GM18520 (cell line): Measurements from ENCODE around the gene MLIP.

Source experiments
- ATAC-seq: cut with Tn5 transposase; IDR thresholded peaks from one replicate; pipeline ENCODE4 v1.9.1; 2021; ENCODE audit not compliant: unreplicated experiment

Gene MLIP

DNA sequence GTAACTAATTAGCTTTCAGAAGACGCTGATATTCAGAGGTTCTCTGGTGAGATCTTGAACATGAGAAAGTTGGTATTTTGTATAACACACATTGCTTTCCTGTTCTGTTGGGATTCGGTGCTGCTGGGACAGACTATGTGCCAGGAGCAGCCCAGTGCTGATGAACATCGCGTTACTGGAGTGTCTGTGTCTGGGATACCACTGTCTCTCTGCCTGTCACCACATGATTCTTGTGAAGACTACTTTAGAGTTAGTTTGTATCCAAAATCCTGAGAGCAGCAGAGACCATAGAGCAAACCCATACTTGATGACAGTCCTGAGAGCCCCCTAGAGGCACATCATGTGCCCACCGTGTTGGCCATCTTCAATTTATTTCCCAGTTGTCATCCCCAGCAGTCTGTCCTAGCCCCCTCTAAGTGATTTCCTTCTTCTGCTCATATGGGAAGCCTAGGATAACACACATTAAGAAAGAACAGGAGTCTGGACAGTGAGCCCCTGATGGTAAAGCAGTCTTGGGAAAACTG lies 155.2 kb downstream of the MLIP start:
- ATAC-seq, result no peak

GRCh38 chr6:54267798-54268197 lies 156.6 kb downstream of the MLIP start:
- no peak for ATAC-seq

GRCh38 chr6:54273214-54273820 lies 162.1 kb downstream of the MLIP start:
- ATAC-seq, result no peak

GRCh38 chr6:54274383-54274782 lies 163.1 kb downstream of the MLIP start:
- ATAC-seq, result no peak

DNA sequence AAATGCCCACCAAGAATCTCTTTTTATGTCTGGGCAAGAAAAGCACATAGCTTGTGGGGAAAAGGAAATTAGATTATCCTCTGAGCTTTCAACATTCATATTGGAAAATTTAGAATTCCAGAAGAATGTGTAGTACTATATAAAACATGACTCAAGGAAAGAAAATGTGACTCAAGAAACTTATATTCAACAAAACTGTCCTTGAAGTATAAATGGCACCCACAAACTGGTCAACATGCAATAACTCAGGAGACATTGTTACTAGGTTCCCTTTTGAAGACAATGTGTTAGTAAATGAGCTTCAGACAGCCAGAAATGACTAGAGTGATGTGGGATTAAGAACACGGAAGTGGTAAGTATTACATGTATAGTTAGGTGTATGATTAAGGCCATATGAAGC lies 170.9 kb downstream of the MLIP start:
- ATAC-seq, result no peak

- ATAC-seq, result no peak
Measured at GRCh38 chr6:54284161-54284860, 173.1 kb downstream of the MLIP start.

DNA sequence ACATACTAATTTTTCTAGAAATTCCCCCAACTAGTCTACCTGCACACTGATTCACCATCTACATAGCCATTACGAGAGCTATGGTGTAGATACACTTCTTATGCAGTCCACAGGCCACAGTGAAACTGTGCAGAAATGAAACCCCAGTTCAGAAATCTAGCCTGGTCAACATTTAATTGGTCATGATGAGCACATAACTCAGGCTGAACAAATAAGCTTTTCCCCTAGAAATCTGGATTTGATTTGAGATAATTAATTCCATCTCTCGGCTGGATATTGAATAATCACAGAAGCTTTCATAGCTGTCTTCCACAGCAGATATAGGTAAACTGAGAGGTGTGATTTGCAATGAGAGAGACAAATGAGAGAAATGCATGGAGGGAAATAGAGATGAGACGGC lies 174.4 kb downstream of the MLIP start:
- no peak for ATAC-seq

DNA sequence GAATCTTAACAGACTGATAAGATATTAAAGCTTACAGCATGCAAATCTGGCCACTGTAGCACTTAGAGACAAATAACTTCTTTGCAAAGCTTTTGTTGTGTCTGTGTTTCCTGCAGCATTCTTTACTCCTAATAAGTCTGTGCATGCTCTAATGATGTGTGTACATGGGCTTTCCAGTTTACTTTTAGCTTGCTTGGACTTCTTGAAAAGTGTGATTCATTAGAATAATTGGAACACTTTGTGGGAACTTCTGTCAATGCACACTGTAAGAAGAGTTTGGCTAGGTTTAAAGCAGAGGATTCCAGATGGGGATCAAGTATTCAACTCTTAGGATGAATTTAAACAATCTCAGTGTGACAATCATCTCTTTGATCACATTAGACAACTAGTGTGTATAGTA lies 174.9 kb downstream of the MLIP start:
- no peak for ATAC-seq

- no peak for ATAC-seq
Measured at GRCh38 chr6:54288474-54288873, 177.2 kb downstream of the MLIP start.

DNA sequence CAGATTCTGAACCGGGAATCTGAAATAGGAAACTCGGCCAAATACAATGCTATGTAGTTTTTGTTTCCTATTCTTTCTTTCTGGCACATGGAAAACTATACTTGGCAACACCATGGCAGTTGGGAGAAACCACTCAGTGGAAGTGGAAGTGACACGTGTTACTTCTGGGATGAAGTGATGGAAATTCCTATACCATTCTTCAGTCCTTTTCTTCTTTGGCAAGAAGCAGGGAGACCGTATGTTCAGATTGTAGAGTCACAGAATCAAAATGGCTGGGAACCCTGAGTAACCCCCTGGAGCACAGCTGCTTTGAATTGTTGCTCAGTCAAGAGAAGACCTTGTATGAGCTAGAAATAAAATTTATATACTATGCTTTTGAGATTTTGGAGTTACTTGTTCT lies 178.2 kb downstream of the MLIP start:
- no peak for ATAC-seq

GRCh38 chr6:54291146-54291545 lies 179.9 kb downstream of the MLIP start:
- peak; percentile 44 for ATAC-seq

DNA sequence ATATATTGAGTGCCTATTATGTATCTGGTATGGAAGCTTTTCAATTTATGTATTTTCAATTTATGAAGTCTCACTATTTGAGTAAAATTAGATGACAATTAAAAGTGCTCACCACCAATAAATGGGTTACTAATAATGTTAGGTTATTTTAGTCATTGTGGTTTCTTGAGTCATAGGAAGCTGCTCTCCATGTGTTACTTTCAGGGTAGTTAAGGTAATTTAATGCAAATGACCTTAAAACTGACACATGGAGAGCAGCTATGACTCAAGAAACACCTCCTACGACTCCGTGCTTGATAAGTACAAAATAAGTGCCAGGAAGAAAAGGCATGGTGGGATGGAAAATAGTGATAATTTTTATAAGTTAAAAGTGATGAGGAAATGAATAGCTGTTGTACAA lies 180.5 kb downstream of the MLIP start:
- peak; percentile 92 for ATAC-seq

DNA sequence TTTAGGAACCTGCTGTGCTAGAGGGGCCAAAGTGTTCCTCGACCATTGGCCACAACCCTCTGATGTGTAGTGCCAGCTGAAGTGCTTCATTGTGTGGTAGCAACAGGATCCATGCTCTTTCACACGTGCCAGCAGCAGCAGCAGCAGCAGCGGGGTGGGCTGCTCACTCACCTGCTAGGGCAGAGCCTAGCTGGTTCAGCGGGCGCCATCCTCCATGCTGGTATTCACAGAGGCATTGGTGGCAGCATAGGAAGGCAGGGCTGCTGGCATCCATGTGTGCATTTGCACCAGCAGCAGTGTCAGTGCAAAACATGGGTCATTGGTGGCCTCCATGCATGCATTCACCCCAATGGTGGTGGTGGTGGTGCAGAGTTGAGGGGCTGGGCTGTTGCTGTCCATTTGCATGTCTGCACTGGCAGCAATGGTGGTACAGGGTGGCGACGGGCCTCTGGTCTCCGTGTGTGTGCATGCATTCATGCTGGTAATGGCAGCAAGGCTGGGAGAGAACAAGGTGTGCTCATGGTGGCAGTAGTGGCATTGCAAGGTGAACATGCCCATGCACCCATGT lies 183.8 kb downstream of the MLIP start:
- no peak for ATAC-seq

DNA sequence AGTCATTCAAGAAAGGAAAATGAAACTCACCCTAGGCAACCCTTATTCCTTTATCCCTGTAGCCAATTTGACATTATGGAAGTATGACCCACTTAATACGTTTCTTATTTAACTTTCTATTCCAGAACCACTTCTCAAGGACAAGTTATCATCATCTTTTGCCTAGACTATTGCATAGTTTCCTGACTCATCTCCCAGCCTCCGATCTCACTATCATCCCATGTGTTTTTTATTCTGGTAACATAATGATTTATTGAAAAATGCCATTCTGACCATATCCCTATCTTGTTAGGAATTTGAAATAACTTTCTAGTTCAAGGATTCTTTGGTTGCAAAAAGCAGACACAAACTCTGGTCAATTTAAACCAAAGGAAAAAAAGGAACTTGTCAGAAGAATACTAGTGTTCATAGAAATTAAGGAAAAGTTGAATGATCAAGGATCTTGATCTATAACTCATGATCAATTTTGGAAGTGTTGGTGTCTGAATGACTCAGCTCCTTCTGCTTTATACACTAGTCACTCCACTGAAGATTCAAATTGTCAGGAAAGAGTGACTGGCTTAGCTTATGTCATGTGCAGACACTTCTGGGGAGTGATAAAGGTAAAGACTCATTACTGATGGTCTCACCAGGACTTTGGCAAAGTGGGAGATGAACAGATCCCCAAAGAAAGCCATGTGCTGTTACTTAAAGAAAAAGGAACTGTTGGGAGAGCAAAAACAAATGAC lies 188.5 kb downstream of the MLIP start:
- ATAC-seq, result no peak

GRCh38 chr6:54301770-54302169 lies 190.5 kb downstream of the MLIP start:
- ATAC-seq, result no peak

DNA sequence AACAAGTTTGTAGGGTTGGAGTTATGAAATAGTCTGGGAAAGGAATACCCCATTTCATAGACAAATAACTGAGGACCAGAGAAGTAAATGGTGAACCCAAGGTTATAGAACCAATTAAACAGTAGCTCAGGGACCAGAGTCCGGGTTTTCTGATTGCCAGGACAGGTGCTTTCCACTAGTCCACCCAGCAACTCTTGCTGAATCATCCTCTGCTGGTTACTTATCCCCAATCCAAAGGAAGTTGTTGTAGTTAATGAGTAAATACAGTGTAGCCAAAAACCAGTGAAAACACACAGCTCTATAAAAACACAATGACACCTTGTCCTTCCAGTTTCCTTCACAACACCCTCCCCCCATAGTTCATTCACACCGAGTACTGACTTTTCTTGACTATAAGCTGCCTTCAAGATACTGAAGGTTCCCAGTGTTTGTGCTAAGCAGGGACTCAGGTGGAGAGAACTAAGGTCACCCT lies 196.2 kb downstream of the MLIP start:
- peak; percentile 35 for ATAC-seq

DNA sequence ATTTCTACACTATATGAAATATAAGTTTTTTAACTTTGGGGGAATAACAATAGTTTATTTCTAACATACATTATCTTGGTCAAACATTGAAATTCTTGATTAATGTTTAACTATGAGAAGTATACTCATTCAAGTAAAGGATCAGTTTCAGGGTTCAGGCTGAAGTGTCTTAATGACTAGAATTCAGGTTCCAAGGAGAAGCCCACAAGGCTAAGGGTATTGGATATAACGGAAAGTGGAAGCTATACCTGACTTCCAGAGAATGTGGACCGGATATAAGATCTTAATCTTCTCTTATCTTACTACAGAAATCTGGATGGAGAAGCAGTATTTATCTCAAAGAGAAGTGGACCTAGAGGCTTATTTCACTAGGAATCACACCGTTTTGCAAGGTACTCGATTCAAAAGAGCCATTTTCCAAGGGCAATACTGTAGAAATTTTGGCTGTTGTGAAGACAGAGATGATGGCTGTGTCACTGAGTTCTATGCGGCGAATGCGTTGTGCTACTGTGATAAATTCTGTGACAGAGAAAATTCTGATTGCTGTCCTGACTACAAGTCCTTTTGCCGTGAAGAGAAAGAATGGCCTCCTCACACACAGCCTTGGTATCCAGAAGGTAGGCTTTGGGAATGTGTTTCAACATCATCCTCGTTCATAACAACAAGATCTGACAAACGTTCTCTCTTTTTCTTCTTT lies 197.2 kb downstream of the MLIP start, which contains the start of gene TINAG:
TSS of gene TINAG (plus strand) at position 153 of the 697 bp plus-strand sequence. CDS start at position 263, 110 bp downstream.
- ATAC-seq, result no peak

DNA sequence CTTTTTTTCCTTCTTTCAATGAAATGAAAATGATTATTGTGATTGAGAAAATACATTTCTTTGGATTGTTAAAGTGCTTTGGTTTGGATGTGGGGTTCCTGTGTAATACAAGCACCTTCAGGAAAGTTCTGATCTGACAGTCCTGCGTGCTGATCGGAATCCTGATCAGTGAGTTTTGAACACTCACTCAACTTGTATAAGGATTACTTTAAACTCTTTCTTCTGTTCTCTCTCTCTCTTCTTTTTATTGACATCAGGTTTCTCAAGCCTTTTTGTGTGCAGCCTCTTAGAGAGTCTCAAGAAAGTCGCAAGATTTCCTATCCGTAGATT lies 197.7 kb downstream of the MLIP start:
- ATAC-seq, result no peak

DNA sequence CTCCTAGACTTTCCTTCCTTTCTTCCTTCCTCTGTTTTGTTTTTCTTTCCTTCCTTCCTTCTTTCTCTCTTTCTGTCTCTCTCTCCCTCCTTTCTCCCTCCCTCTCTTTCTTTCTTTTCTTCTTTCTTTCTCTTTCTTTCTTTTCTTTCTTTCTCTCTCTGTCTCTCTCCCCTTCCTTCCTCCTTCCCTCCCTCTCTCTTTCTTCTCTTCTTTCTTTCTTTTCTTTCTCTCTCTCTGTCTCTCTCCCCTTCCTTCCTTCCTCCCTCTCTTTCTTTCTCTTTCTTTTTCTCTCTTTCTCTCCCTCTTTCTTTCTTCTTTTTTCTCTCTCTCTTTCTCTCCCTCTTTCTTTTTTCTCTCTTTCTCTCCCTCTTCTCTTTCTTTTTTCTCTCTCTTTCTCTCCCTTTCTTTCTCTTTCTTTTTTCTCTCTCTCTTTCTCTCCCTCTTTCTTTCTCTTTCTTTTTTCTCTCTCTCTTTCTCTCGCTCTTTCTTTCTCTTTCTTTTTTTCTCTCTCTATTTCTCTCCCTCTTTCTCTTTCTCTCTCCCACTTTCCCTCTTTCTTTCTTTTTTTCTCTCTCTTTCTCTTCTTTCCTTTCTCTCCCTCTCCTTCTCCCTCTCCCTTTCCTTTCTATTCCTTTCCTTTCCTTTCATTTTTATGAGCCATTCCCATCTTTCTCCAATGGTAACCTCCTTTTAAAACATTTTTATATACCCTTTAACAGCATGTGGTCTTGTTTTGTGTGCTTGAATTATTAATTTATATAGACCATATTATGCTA lies 199.3 kb downstream of the MLIP start:
- ATAC-seq, result no peak

DNA sequence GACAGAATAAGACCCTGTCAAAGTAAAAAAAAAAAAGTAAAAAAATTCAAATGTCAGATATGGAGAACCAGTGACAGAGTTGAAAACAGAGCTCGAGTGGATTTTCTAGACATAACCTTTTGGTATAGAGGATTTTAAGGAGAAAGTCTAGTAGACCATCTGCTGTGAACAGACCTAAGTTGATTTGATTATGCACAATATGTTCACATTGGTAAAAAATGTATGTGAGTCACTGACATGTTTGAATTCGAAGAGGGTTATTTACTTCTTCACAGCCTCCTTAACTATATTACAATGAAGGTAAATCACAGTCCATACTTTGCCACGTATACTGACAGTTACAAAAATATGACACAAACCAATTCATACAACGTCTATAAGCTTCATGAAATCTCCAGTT lies 204.4 kb downstream of the MLIP start:
- ATAC-seq, result no peak
